GM12872 (cell line): ENCODE data around the gene WBP2.

ENCODE experiments used
- TF ChIP-seq, protein P1 (sequence below): IDR thresholded peaks from 3 replicates; pipeline ENCODE4 v1.5.1; 2011; ENCODE audit warnings: low read depth, mild to moderate bottlenecking, low read length, moderate library complexity; ENCODE audit not compliant: insufficient read depth

The WBP2 gene

DNA sequence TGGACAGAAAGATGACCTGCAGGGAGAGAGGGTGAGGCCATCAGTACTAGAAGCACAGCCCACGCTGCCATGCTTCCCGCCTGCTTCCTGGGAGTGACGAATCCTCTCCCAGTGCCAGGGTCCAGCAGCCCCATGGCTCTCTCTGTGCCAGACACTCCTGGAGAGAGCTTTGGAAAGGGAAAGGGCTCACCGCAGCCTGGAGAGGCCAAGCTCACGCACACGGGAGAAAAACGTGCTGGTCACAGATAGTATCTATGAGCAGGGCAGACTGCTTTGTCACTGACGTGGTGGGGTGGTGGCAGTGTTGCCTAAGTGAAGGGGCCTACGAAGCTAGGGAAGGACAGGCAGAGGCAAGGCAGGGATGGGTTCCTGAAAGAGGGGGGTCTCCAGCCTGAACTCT lies 5.4 kb downstream of the WBP2 start:
- TF ChIP-seq, protein P1, sequence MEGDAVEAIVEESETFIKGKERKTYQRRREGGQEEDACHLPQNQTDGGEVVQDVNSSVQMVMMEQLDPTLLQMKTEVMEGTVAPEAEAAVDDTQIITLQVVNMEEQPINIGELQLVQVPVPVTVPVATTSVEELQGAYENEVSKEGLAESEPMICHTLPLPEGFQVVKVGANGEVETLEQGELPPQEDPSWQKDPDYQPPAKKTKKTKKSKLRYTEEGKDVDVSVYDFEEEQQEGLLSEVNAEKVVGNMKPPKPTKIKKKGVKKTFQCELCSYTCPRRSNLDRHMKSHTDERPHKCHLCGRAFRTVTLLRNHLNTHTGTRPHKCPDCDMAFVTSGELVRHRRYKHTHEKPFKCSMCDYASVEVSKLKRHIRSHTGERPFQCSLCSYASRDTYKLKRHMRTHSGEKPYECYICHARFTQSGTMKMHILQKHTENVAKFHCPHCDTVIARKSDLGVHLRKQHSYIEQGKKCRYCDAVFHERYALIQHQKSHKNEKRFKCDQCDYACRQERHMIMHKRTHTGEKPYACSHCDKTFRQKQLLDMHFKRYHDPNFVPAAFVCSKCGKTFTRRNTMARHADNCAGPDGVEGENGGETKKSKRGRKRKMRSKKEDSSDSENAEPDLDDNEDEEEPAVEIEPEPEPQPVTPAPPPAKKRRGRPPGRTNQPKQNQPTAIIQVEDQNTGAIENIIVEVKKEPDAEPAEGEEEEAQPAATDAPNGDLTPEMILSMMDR = no peak

DNA sequence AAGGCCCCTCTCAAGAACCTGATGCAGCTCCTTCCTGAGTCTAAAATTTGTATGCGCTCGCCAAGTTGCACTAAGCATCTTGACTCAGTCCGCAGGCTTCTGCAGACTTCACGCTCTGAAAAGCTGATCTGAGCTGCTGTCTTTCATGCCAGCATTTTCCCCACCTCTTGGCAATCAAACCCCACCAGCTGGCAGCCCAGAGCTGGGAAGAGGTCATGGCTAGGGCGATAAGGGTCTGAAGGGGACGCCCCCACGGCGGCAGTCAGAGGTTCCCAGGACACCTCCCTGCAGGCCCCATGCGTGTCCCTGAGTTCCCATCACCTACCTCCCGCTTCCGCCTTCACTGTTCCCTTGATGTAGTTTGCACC lies 5.9 kb downstream of the WBP2 start:
- TF ChIP-seq, protein P1 = no peak

- TF ChIP-seq, protein P1 = peak; percentile 83
These were observed 6.4 kb downstream of the WBP2 start for GRCh38 chr17:75848523-75849278.

- TF ChIP-seq, protein P1 = no peak
These were observed 7.3 kb downstream of the WBP2 start for GRCh38 chr17:75847614-75848522.

GRCh38 chr17:75846692-75847613 lies 8.2 kb downstream of the WBP2 start:
- TF ChIP-seq, protein P1 = no peak

DNA sequence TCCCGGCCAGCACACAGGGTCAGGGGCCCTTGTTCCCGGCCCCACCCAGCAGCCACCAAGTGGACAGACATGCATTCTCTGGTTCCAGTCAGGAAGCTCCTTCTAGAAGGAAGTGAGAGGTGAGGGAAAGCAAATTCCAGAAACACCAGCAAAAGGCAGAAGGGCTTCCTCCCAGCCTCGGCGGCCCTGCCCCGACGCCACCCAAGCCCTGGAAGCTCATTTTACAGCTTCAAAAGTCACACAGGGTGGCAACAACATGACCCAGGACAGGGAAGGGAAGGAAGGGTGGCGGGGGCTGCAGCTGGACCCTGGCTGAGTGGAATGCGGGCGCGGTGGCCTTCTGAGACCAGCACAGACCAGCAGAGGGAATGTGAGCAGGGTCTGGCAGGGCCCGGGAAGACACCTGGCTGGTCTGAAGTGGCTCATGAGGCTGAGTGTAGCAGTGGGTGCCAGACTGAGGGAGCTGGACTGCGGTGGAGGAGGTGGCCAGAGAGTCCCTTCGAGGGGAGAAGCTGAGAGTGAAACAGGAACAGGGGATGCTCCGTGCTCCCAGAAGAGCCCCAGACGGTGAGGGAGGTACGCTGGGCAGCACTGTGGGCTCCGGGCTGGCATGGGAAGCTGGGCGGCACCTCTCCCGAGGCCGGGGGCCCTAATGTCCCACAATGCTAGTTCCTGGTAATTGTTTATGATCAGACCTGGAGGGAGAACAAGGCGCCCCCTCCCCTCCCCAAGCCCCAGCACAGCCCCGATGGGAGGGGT lies 9.0 kb downstream of the WBP2 start:
- TF ChIP-seq, protein P1 = no peak
